Liver (tissue), 9 donors: ENCODE results near the gene STX2. TPM values are rescaled to one million over a fixed set of nuclear protein-coding genes. Genes with fewer than 3 reads are reported as not detected.

ENCODE experiments used
- DNase-seq: peaks from one replicate; pipeline ENCODE4 v3.0.0-alpha.2; 2017; ENCODE audit warnings: low spot score
- H3K27ac ChIP-seq, 2 donors: one replicate each; pipeline ENCODE4 v1.7.0; 2013; ENCODE audit warnings: inconsistent platforms in 2 of 2, low read length in 2 of 2, control low read depth in 1 of 2, low read depth in 1 of 2, mild to moderate bottlenecking in 1 of 2
- H3K27me3 ChIP-seq, 4 donors: one replicate each; pipeline versions ENCODE4 v1.6.1 to v1.7.0; 2013; ENCODE audit warnings: low read length in 3 of 4, inconsistent platforms in 1 of 4, mild to moderate bottlenecking in 1 of 4, moderate library complexity in 1 of 4; ENCODE audit not compliant: control insufficient read depth in 4 of 4, insufficient read depth in 4 of 4
- H3K36me3 ChIP-seq, 4 donors: one replicate each; pipeline versions ENCODE4 v1.6.1 to v1.7.0; 2013; ENCODE audit warnings: low read length in 3 of 4, mild to moderate bottlenecking in 3 of 4, low read depth in 1 of 4, moderate library complexity in 1 of 4; ENCODE audit not compliant: control insufficient read depth in 4 of 4, insufficient read depth in 3 of 4
- H3K4me1 ChIP-seq, 4 donors: one replicate each; pipeline versions ENCODE4 v1.6.1 to v1.7.0; 2013; ENCODE audit warnings: low read length in 3 of 4, mild to moderate bottlenecking in 3 of 4, moderate library complexity in 1 of 4; ENCODE audit not compliant: control insufficient read depth in 4 of 4, insufficient read depth in 4 of 4
- H3K4me3 ChIP-seq, 3 donors: one replicate each; pipeline versions ENCODE4 v1.6.1 to v1.7.0; 2013; ENCODE audit warnings: low read length in 3 of 3, control low read depth in 1 of 3, low read depth in 1 of 3, mild to moderate bottlenecking in 1 of 3
- H3K9ac ChIP-seq, 2 donors: one replicate each; pipeline ENCODE4 v1.7.0; 2013; ENCODE audit warnings: low read length in 2 of 2, mild to moderate bottlenecking in 2 of 2, moderate library complexity in 2 of 2, control low read depth in 1 of 2, low read depth in 1 of 2
- H3K9me3 ChIP-seq, 4 donors: one replicate each; pipeline versions ENCODE4 v1.6.1 to v1.7.0; 2013; ENCODE audit warnings: low read length in 3 of 4; ENCODE audit not compliant: control insufficient read depth in 4 of 4
- ATF3 ChIP-seq: IDR thresholded peaks from 2 replicates; pipeline ENCODE4 v1.6.1; 2016; ENCODE audit warnings: antibody characterized with exemption
- CTCF ChIP-seq: fragments of 150-350 bp; IDR thresholded peaks from 2 replicates; pipeline ENCODE4 v1.5.1; 2017; ENCODE audit warnings: improper control_type of control experiment, low read depth, low read length; ENCODE audit not compliant: missing input control
- EGR1 ChIP-seq, 2 donors: IDR thresholded peaks; 2 replicates each; pipeline ENCODE4 v1.6.1; 2016 to 2018; ENCODE audit warnings: antibody characterized with exemption in 2 of 2, low read depth in 2 of 2
- FOXA1 ChIP-seq: IDR thresholded peaks from 2 replicates; pipeline ENCODE4 v1.6.1; 2016; ENCODE audit warnings: antibody characterized with exemption
- FOXA2 ChIP-seq: IDR thresholded peaks from 2 replicates; pipeline ENCODE4 v1.6.1; 2016; ENCODE audit warnings: antibody characterized with exemption
- GABPA ChIP-seq, 2 donors: IDR thresholded peaks in 1 of 2; conservative IDR thresholded peaks in 1 of 2; 2 replicates each; pipeline ENCODE4 v1.6.1; 2016; ENCODE audit warnings: antibody characterized with exemption in 2 of 2, mild to moderate bottlenecking in 1 of 2, moderate library complexity in 1 of 2
- HNF4A ChIP-seq, 2 donors: conservative IDR thresholded peaks; 2 replicates each; pipeline ENCODE4 v1.6.1; 2016; ENCODE audit warnings: antibody characterized with exemption in 2 of 2, mild to moderate bottlenecking in 2 of 2
- HNF4G ChIP-seq: IDR thresholded peaks from 2 replicates; pipeline ENCODE4 v1.6.1; 2016; ENCODE audit warnings: antibody characterized with exemption
- JUND ChIP-seq, 2 donors: IDR thresholded peaks; 2 replicates each; pipeline ENCODE4 v1.6.1; 2016; ENCODE audit warnings: antibody characterized with exemption in 2 of 2
- MAX ChIP-seq: IDR thresholded peaks from 2 replicates; pipeline ENCODE4 v1.6.1; 2016; ENCODE audit warnings: antibody characterized with exemption
- NR2F2 ChIP-seq: IDR thresholded peaks from 2 replicates; pipeline ENCODE4 v1.6.1; 2016; ENCODE audit warnings: antibody characterized with exemption
- RAD21 ChIP-seq, 2 donors: IDR thresholded peaks; 2 replicates each; pipeline ENCODE4 v1.6.1; 2016; ENCODE audit warnings: antibody characterized with exemption in 2 of 2, mild to moderate bottlenecking in 2 of 2
- REST ChIP-seq: IDR thresholded peaks from 2 replicates; pipeline ENCODE4 v1.6.1; 2016; ENCODE audit warnings: antibody characterized with exemption, mild to moderate bottlenecking
- RXRA ChIP-seq, 2 donors: IDR thresholded peaks; 2 replicates each; pipeline ENCODE4 v1.6.1; 2017 to 2018; ENCODE audit warnings: antibody characterized with exemption in 2 of 2, mild to moderate bottlenecking in 1 of 2
- SP1 ChIP-seq: IDR thresholded peaks from 2 replicates; pipeline ENCODE4 v1.6.1; 2018; ENCODE audit warnings: antibody characterized with exemption, mild to moderate bottlenecking
- TAF1 ChIP-seq: conservative IDR thresholded peaks from 2 replicates; pipeline ENCODE4 v1.6.1; 2016; ENCODE audit warnings: antibody characterized with exemption, mild to moderate bottlenecking
- YY1 ChIP-seq: IDR thresholded peaks from 2 replicates; pipeline ENCODE4 v1.6.1; 2016; ENCODE audit warnings: antibody characterized with exemption, mild to moderate bottlenecking
- ZBTB33 ChIP-seq: IDR thresholded peaks from 2 replicates; pipeline ENCODE4 v1.6.1; 2016; ENCODE audit warnings: antibody characterized with exemption
- WGBS: extraction: QIAGEN DNeasy Blood & Tissue Kit; methylation state at CpG from one replicate; pipeline ENCODE4 v1.1.7; 2013; 5-methylcytosine and 5-hydroxymethylcytosine counted together
- polyA plus RNA-seq, 2 donors: library from polyadenylated mRNA; stranded (reverse) in 1 of 2; unstranded in 1 of 2; fragments of 200-250 nt in 1 of 2; fragments of >200 nt in 1 of 2; fragmentation: Nextera tagmentation in 1 of 2; extraction: Ambion mirVana in 1 of 2; gene quantifications; one replicate each; pipeline versions ENCODE4 v1.2.1 to v1.2.3, GENCODE V29; 2013 to 2015
- total RNA-seq, 2 donors: library from RNA; depleted of rRNA; stranded (reverse); fragments of >200 nt; gene quantifications; one replicate each; pipeline ENCODE4 v1.2.3, GENCODE V29; 2014
- donor health status: healthy.
- donor health status: healthy.
- donor health status: healthy.
- donor health status: healthy.
- donor health status: healthy.

Gene STX2
- total and polyA plus RNA-seq, 4 donors, result 4.7 to 13.8 (median 8.9) TPM

- WGBS, result 88% methylated on average over 14 of the region's 14 CpGs
- H3K9me3 ChIP-seq, result no peaks in the 10 kb centered on the region
- no peaks in the 10 kb centered on the region for H3K27me3 ChIP-seq
- no peak overlapping the region for H3K9ac ChIP-seq
- H3K27ac ChIP-seq, result no peak overlapping the region
- TF ChIP-seq SP1 (no peak), JUND (IDR thresholded peaks at IDR 0.05) (no peak), YY1 (no peak), TAF1 (no peak), ATF3 (no peak)
- H3K4me1 ChIP-seq, result peaks cover 2 to 11% (median 6%) of the 10 kb centered on the region in 4 donors
- H3K4me3 ChIP-seq, result no peak overlapping the region
- no peak for DNase-seq
- H3K36me3 ChIP-seq, result no peaks in the 10 kb centered on the region
These were observed 8.9 kb downstream of the STX2 start for GRCh38 chr12:130830246-130830551.

GRCh38 chr12:130829391-130830245, 9.4 kb downstream of the STX2 start:
- no peak for DNase-seq
- Histone ChIP-seq H3K36me3 (no peaks in the 10 kb centered on the region), H3K27ac (no peak overlapping the region), H3K4me1 (peaks cover 2 to 11% (median 6%) of the 10 kb centered on the region in 4 donors), H3K9ac (no peak overlapping the region), H3K4me3 (no peak overlapping the region), H3K9me3 (no peaks in the 10 kb centered on the region), H3K27me3 (no peaks in the 10 kb centered on the region)
- TF ChIP-seq GABPA (IDR thresholded peaks at IDR 0.05 in 1 of 2, conservative IDR thresholded peaks at IDR 0.05 in 1 of 2), result no peak
- TF ChIP-seq NR2F2, result no peak
- TF ChIP-seq REST, result no peak
- no peak for TF ChIP-seq ATF3
- no peak for TF ChIP-seq YY1
- no peak for TF ChIP-seq EGR1 (IDR thresholded peaks at IDR 0.05; ENCODE audit: low read depth in 2 of 2)
- TF ChIP-seq TAF1, result no peak
- no peak for TF ChIP-seq HNF4G
- no peak for TF ChIP-seq RXRA (IDR thresholded peaks at IDR 0.05)
- no peak for TF ChIP-seq MAX
- TF ChIP-seq RAD21 (IDR thresholded peaks at IDR 0.05), result no peak
- TF ChIP-seq ZBTB33, result no peak
- TF ChIP-seq FOXA2, result no peak
- no peak for TF ChIP-seq JUND (IDR thresholded peaks at IDR 0.05)
- no peak for TF ChIP-seq FOXA1
- TF ChIP-seq HNF4A (conservative IDR thresholded peaks at IDR 0.05), result no peak
- no peak for TF ChIP-seq SP1
- TF ChIP-seq CTCF, result no peak
- 94% methylated on average over 17 of the region's 17 CpGs for WGBS
